HEK293 (cell line): Measurements from ENCODE around the gene METTL17.
"Not testable (repeated sequence)": the region's sequence is repeated elsewhere in the genome, so short reads cannot be mapped to it uniquely, and the experiment has no call there.

ENCODE experiments used
- CTCF ChIP-seq: fragments of 450-650 bp; formaldehyde crosslinking; IDR thresholded peaks from 2 replicates; pipeline ENCODE4 v1.5.1; 2016; ENCODE audit warnings: missing biosample characterization, missing genetic modification characterization
- SP2 ChIP-seq: fragments of 450-650 bp; formaldehyde crosslinking; IDR thresholded peaks from 2 replicates; pipeline ENCODE4 v1.5.1; 2016; ENCODE audit warnings: missing biosample characterization, missing genetic modification characterization
- ZFP41 ChIP-seq: fragments of 450-650 bp; formaldehyde crosslinking; IDR thresholded peaks from 2 replicates; pipeline ENCODE4 v1.5.1; 2016; ENCODE audit warnings: missing biosample characterization, missing genetic modification characterization, borderline replicate concordance
- TF ChIP-seq, protein P1 (sequence below): fragments of 450-650 bp; formaldehyde crosslinking; IDR thresholded peaks from 2 replicates; pipeline ENCODE4 v1.5.1; 2016; ENCODE audit warnings: missing biosample characterization, missing genetic modification characterization

DNA sequence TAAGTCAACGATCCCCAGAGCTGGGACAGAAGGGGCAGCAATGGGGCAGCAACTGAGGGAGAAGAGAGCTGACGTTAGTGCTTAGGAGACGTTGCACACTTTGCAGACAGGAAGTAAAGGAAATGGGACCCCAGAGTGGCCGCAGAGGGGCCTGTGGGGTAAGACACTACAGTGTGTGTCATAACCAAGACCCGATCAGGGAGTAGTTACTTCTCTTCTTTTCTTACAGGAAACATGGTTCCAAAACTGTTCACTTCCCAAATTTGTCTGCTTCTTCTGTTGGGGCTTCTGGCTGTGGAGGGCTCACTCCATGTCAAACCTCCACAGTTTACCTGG lies 34.3 kb upstream of the METTL17 start:
- TF ChIP-seq CTCF (tag by site-specific recombination); ZFP41; SP2 (tag by site-specific recombination): not testable (repeated sequence)
- TF ChIP-seq, protein P1, sequence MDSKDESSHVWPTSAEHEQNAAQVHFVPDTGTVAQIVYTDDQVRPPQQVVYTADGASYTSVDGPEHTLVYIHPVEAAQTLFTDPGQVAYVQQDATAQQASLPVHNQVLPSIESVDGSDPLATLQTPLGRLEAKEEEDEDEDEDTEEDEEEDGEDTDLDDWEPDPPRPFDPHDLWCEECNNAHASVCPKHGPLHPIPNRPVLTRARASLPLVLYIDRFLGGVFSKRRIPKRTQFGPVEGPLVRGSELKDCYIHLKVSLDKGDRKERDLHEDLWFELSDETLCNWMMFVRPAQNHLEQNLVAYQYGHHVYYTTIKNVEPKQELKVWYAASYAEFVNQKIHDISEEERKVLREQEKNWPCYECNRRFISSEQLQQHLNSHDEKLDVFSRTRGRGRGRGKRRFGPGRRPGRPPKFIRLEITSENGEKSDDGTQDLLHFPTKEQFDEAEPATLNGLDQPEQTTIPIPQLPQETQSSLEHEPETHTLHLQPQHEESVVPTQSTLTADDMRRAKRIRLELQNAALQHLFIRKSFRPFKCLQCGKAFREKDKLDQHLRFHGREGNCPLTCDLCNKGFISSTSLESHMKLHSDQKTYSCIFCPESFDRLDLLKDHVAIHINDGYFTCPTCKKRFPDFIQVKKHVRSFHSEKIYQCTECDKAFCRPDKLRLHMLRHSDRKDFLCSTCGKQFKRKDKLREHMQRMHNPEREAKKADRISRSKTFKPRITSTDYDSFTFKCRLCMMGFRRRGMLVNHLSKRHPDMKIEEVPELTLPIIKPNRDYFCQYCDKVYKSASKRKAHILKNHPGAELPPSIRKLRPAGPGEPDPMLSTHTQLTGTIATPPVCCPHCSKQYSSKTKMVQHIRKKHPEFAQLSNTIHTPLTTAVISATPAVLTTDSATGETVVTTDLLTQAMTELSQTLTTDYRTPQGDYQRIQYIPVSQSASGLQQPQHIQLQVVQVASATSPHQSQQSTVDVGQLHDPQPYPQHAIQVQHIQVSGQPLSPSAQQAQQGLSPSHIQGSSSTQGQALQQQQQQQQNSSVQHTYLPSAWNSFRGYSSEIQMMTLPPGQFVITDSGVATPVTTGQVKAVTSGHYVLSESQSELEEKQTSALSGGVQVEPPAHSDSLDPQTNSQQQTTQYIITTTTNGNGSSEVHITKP (tag by site-specific recombination), result not testable (repeated sequence)
